Colonic mucosa (tissue), 4 donors: Measurements from ENCODE around the gene KLHL13. TPM values are rescaled to one million over a fixed set of nuclear protein-coding genes. Genes with fewer than 3 reads are reported as not detected.
A peak's percentile ranks its signal among the peaks of the same experiment; 100 is the strongest.
"Not testable (repeated sequence)": the region's sequence is repeated elsewhere in the genome, so short reads cannot be mapped to it uniquely, and the experiment has no call there.

Experiments used
- DNase-seq: peaks from one replicate; pipeline ENCODE4 v3.0.0-alpha.2; 2020
- H3K27ac ChIP-seq: fragments of 200-600 bp; one replicate; pipeline ENCODE4 v1.8.0; 2021
- H3K27me3 ChIP-seq: fragments of 200-600 bp; one replicate; pipeline ENCODE4 v1.8.0; 2021
- H3K36me3 ChIP-seq: fragments of 200-600 bp; one replicate; pipeline ENCODE4 v1.8.0; 2021
- H3K4me1 ChIP-seq: fragments of 200-600 bp; one replicate; pipeline ENCODE4 v1.8.0; 2021; ENCODE audit warnings: mild to moderate bottlenecking
- H3K4me3 ChIP-seq: fragments of 200-600 bp; one replicate; pipeline ENCODE4 v1.8.0; 2021
- H3K9ac ChIP-seq, 2 donors: one replicate each; pipeline ENCODE4 v1.7.0; 2013; ENCODE audit warnings: control low read depth in 2 of 2, low read depth in 2 of 2, low read length in 2 of 2
- H3K9me3 ChIP-seq: fragments of 200-600 bp; one replicate; pipeline ENCODE4 v1.8.0; 2021
- CTCF ChIP-seq: fragments of 200-600 bp; IDR thresholded peaks from one replicate; pipeline ENCODE4 v1.8.0; 2022; ENCODE audit warnings: antibody characterized with exemption, mild to moderate bottlenecking
- intact Hi-C: fragments of 100-400 bp; cut with DNase I; formaldehyde crosslinking; loops from one replicate; pipeline ENCODE4 v1.14.1; 2022
- total RNA-seq, 2 donors: library from RNA; stranded (reverse); fragmentation: NEBNext Ultra II Directional in 1 of 2; extraction: Animal tissue kit (Norgen Biotek cat#: 25700) in 1 of 2; gene quantifications; one replicate each; pipeline ENCODE4 v1.2.1, GENCODE V29; 2021
- donor health status: healthy.
- donor health status: DM: no; HTN: no; CAD: no.
- donor health status: DM: no; HTN: no; CAD: no.

KLHL13 gene
- total RNA-seq, 2 donors from 2014 or later: 2.7 to 3.0 TPM

GRCh38 chrX:118128724-118129123, 12.1 kb upstream of the KLHL13 start:
- no peak for DNase-seq
- H3K4me1 ChIP-seq: no peaks in the 10 kb centered on the region

GRCh38 chrX:118126286-118126685, 9.7 kb upstream of the KLHL13 start:
- H3K36me3 ChIP-seq: no peaks in the 10 kb centered on the region
- H3K4me1 ChIP-seq: no peaks in the 10 kb centered on the region
- no peak for DNase-seq
- no peaks in the 10 kb centered on the region for H3K9me3 ChIP-seq
- no peak overlapping the region for H3K9ac ChIP-seq
- H3K4me3 ChIP-seq: no peak overlapping the region
- H3K27ac ChIP-seq: no peak overlapping the region
- intact Hi-C loops: no loop called here
- H3K27me3 ChIP-seq: no peaks in the 10 kb centered on the region
- TF ChIP-seq CTCF: no peak

More at GRCh38 chrX:118128724-118129123, 12.1 kb upstream of the KLHL13 start:
- Histone ChIP-seq H3K9ac (no peak overlapping the region), H3K4me3 (no peak overlapping the region), H3K27ac (no peak overlapping the region), H3K36me3 (no peaks in the 10 kb centered on the region), H3K9me3 (no peaks in the 10 kb centered on the region), H3K27me3 (no peaks in the 10 kb centered on the region)
- intact Hi-C loops: no loop called here
- no peak for TF ChIP-seq CTCF

- H3K27ac ChIP-seq, H3K4me3 ChIP-seq, H3K4me1 ChIP-seq, H3K36me3 ChIP-seq, H3K9me3 ChIP-seq, H3K27me3 ChIP-seq, DNase-seq, intact Hi-C loops, H3K9ac ChIP-seq: not testable (repeated sequence)
Measured at GRCh38 chrX:118124243-118124642, 7.6 kb upstream of the KLHL13 start.

- DNase-seq: no peak
- no peak overlapping the region for H3K4me3 ChIP-seq
- no peak for TF ChIP-seq CTCF
- no peaks in the 10 kb centered on the region for H3K27me3 ChIP-seq
- intact Hi-C loops: no loop called here
- no peaks in the 10 kb centered on the region for H3K36me3 ChIP-seq
- no peaks in the 10 kb centered on the region for H3K9me3 ChIP-seq
- H3K4me1 ChIP-seq: no peaks in the 10 kb centered on the region
- H3K27ac ChIP-seq: no peak overlapping the region
- no peak overlapping the region for H3K9ac ChIP-seq
Measured at GRCh38 chrX:118117741-118118140, 1.1 kb upstream of the KLHL13 start.

GRCh38 chrX:118115953-118116712, 477 bp downstream of the KLHL13 start:
- no peak for TF ChIP-seq CTCF
- no peaks in the 10 kb centered on the region for H3K27me3 ChIP-seq
- H3K9me3 ChIP-seq: no peaks in the 10 kb centered on the region
- intact Hi-C loops: no loop called here
- no peaks in the 10 kb centered on the region for H3K36me3 ChIP-seq
- H3K9ac ChIP-seq: peak overlapping the region; percentile 41 to 67
- peak overlapping the region; percentile 40 for H3K27ac ChIP-seq
- DNase-seq: peak; percentile 20
- no peaks in the 10 kb centered on the region for H3K4me1 ChIP-seq
- peak overlapping the region; percentile 48 for H3K4me3 ChIP-seq

GRCh38 chrX:118114971-118115370, 1.6 kb downstream of the KLHL13 start:
- H3K9me3 ChIP-seq: no peaks in the 10 kb centered on the region
- H3K4me3 ChIP-seq: no peak overlapping the region
- H3K27ac ChIP-seq: no peak overlapping the region
- no peak for DNase-seq
- intact Hi-C loops: no loop called here
- H3K4me1 ChIP-seq: no peaks in the 10 kb centered on the region
- H3K36me3 ChIP-seq: no peaks in the 10 kb centered on the region
- no peak overlapping the region for H3K9ac ChIP-seq
- no peak for TF ChIP-seq CTCF
- no peaks in the 10 kb centered on the region for H3K27me3 ChIP-seq
